Hematopoietic multipotent progenitor cell treated with erythropoietin and hydrocortisone succinate and interleukin-3 and kit ligand, for 17 days (in vitro differentiated cells): Measurements from ENCODE around the gene ZDHHC20.
A peak's percentile ranks its signal among the peaks of the same experiment; 100 is the strongest.

Experiments
- DNase-seq: peaks from one replicate; pipeline ENCODE4 v3.0.0-alpha.2; 2015; ENCODE audit warnings: low spot score

Gene ZDHHC20, protein sequence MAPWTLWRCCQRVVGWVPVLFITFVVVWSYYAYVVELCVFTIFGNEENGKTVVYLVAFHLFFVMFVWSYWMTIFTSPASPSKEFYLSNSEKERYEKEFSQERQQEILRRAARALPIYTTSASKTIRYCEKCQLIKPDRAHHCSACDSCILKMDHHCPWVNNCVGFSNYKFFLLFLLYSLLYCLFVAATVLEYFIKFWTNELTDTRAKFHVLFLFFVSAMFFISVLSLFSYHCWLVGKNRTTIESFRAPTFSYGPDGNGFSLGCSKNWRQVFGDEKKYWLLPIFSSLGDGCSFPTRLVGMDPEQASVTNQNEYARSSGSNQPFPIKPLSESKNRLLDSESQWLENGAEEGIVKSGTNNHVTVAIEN

DNA sequence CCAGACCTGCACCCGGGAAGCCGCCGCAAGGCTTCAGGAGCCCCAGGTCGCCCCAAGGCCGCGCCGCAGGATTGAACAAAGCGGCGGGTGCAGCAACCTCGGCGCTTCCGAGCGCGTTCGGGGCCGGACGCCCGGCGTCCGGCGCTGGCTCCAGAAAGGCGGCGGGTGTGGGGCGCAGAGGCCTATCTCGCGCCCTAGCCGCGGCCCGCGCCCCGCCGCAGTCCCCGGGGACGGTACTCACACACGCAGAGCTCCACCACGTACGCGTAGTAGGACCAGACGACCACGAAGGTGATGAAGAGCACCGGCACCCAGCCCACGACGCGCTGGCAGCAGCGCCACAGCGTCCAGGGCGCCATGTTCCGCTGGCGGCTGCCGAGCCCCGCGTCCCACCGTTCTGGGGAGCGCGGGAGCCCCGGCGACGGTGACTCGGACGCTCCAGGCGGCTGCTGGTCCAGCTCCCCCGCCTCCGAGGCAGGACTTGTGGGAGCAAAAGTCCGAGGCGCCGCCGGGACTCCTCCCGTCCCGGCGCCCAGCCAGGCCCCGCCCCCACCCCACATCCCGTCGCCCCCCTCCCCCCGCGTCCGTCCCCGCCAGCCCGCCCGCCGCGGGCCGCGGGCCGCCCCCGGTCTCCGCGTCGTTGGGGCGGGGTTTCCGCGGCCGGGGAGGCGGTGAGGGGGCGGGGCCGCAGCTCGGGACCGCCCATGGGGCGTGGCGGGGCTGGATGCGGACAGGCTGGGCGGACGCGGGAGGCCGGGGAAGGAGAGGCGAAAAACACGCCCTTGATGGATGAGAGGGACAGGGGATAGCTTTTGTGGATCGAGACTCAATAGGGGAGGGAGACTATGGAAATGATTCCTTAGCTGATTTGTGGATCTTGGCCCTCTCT is at the start of gene ZDHHC20:
Gene ZDHHC20, minus strand, starts transcription at position 491 of the 889 bp plus-strand sequence. Its CDS starts 132 bp downstream, at position 359.
- DNase-seq = peak; percentile 91

DNA sequence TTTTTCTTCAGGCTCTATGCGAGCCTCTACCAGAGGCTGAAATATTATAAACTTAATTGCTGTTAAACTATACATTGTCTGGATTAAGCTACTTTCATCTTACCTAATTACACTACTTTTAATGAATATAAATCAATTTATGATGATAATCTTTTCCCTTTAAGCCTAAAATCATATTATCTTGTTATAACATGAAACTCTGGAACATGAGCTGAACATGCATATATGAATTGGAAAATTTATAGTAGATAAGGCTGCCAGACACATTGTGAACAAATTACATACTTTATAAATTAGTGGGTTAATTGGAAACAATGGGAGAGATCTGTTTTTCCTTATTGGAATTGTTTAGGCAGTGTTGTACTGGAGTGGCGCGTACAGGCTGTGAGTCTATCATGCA is 45.3 kb upstream of the ZDHHC20 start:
- no peak for DNase-seq

DNA sequence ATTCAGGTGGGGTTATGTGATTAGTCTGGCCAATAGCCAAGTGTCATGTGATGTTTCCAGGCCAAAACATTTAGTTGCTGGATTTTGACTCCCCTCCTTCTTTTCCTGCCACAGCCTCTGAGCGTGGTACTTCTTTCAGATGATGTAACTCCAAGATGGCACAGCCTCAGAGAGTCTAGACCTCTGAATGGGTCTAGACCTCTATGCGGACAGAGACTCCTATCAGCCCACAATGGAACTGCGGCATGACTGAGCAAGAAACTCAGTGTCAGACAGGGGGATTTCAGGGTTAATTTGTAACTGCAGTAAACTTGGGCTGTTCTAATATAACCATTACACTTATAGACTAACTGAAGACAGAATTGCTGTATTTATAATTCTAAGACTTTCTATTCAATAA is 42.6 kb upstream of the ZDHHC20 start:
- DNase-seq = no peak

DNA sequence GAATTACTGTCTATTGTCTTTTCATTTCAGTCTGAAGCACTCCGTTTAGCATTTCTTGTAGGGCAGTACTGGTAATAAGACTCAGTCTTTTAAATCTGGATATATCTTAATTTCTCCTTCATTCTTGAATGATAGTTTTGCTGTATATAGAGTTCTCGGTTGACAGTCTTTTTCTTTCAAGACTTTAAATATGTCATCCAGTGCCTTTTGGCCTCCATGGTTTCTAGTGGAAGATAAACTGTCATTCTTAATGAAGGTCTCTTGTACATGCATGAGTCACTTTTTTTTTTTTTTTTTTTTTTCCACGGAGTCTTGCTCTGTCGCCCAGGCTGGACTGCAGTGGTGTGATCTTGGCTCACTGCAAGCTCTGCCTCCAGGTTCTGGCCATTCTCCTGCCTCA is 27.2 kb upstream of the ZDHHC20 start:
- no peak for DNase-seq

DNA sequence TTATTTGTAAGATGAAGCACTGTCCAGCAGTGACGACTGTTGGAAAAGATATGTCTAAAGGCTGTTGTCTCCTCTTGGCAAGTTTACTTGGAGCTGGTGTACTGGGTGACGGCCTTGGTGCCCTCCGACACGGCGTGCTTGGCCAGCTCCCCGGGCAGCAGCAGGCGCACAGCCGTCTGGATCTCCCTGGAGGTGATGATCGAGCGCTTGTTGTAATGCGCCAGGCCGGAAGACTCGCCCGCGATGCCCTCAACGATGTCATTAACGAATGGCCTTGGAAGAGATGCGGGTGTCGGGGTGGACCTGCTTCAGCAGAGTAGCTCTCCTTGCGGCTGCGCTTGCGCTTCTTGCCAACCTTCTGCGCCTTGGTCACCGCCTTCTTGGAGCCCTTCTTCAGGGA is 24.6 kb upstream of the ZDHHC20 start:
- no peak for DNase-seq

DNA sequence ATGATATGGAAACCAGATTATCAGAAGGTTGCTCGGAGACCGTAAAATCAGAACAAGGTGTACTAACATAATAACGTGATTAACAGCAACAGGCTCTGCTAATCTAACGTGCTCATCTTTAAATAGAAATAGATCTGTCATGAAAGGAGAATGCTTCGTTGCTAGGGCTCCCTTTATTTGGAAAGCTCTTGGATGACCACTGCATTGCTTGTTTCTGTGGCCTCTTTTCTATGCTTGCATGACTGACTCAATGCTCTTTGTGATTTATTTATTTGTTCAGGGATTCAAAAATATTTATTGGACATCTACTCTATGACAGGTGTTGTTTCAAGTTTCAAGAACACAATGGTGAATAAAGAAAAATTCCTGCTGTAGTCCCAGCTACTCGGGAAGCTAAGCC is 22.3 kb upstream of the ZDHHC20 start:
- no peak for DNase-seq

DNA sequence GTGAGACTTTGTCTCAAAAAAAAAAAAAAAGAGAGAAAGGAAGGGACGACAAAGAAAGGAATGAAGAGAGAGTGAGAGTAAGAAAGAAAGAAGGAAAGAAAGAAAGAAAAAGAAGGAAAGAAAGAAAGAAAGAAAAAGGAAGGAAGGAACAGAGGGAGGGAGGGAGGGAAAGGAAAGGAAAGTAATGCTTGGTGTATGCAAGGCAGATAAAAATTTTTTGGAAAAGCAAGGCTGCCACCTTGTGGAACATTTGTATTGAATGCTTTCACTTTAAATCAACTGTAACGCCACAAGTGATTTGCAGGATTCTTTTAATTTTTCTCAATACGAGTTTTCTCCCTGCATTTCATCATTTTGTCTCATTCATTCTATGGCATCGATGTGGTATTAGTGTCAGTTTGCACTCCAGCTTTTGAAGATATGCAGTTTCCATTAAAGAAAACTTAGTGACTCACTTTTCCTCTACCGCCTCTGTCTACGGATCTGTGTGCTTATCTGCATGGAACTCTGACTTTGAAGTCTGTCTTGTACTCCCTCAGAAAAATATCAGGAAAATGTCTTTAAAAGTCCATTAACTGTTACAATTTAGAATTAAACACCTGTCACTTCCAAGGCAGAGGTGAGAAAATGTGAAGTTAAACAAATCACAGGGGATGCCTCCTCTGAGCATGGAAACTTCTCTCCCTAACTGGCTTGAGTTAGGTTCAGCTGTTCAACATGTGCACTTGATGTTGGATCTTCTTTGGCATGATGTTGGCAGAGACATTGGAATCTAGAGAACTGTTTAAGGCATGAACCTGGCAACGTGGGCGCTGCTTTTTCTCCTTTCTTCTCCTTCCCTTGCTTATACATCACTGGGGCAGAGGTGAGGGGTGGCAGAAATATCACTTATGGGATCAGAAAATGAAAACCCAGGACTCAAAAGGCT is 20.0 kb upstream of the ZDHHC20 start:
- peak; percentile 88 for DNase-seq

DNA sequence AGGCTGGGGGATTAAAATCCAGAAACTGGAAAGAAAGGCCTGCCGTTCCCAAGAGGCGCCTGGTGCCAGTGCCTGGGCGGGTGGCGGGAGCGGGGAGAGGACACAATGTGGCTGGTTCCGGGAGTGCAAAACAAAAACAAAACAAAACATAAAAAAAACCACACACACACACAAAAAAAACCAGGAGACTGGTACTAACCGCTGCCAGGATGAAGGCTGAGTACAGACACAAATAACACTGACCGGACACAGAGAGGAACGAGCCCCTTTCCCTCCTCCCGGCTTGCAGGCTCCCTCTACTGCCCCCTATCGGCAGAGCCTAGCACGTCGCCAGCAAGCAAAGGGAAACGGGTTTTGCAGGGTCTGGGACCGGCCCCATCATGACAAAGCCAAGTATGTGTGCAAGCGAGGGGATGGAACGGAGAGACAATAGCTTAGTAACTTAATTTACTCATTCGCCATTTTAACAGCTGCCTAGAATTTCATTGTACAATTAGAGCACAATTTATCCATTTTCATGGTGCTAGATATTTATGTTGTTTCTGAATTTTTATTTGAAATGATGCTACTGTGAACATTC is 17.9 kb upstream of the ZDHHC20 start:
- peak; percentile 86 for DNase-seq

DNA sequence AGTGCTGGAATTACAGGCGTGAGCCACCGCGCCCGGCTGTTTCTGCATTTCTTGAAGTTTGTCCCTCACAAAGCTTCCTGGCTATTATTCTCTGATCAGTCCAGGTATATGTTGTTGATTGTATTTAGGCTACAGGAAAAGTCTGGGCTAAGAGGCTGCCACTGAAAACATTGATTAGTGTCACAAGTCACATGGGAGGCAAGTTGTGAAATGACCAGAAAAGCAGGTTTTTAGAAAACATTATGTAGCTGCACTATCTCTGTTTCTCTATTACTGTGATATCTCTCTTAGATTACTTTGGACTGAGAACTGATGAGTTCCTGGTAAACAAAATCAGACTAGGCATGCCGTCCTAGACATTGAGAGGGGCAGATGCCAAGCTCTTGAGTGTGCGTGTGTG is 16.0 kb upstream of the ZDHHC20 start:
- no peak for DNase-seq

DNA sequence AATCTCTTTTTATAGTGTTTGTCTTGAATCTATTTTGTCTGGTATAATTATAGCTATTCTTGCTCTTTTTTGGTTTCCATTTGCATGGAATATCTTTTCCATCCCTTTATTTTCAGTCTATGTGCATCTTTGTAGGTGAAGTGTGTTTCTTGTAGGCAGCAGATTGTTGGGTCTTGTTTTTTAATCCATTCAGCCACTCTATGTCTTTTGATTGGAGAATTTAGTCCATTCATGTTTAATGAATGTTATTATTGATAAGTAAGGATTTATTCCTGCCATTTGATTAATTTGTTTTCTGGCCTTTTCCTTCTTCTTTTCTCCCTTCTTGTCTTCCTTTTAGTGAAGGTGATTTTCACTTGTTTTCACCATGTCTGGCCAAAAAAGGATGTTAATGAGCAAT is 11.7 kb upstream of the ZDHHC20 start:
- no peak for DNase-seq

DNA sequence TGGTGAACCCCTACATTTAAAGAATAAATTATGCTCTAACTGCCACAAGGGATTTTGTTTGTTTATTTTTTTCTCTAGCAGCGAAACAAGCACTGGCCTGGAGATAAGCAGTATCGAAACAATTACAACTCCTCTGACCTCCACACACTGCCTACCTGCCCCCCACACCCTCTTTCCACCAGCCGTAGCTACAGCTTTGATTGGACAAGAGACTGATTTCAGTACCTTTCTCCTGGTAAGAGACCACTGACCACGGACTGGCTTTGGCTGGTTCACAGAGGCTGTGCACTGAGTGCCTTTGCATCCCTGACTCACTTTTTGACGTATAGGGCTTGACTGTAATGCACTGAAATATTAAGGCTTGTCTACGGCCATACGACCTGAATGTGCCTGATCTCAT is 7.4 kb upstream of the ZDHHC20 start:
- no peak for DNase-seq

DNA sequence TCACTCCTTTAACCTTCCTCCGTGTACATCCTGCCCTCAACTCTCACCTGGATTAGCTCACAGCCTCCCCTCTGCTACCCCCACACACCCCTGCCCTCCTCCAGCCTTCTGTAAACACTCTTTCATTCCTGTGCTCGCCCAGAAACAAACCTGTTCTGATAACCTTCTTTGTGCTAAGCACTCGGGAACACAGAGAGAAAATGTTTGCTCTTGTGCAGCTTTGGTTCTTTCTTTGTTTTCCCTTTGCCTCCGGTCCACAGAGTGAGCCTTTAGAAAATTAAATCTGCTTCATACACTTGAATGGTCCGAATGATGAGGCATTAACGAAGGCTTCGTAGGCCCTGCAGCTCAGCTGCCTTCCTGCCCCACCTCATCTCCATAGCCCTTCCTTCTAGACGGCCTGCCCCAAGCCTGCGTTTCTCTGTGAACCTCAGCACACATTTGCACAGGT is 6.6 kb upstream of the ZDHHC20 start:
- DNase-seq = no peak

DNA sequence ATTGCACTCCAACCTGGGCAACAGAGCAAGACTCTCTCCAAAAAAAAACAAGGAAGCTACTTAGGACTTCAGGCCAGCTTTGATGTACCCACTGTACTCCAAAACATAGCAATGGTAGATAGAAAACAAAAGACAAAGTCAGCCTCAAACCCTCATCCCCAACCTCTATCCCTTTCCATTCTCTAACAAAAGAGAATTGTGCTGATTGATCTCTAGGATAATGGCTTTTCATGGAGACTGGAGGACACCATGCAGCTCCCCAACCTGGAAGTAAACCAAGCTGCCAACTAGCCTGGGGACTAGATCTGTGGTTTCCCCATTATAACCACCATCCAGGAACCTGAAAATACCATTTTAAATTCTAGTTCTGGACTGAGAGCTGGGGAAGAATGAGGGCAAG is 4.3 kb upstream of the ZDHHC20 start:
- no peak for DNase-seq

DNA sequence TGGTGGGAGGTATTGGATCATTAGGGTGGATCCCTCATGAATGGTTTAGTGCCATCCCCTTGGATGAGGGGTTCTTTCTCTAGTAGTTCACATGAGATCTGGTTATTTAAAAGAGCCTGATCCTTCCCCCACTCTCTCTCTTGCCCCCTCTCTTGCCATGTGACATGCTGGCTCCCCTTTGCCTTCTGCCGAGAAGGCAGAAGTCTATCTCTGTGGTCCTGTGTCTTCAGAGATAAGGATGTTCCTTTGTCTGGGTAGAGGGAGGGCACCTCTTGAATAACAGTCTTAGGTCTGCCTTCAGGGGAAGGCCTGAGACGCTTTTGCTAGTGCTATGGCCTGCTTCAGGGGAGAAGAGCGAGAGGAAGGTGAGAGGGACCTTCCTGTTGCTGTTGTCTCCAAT is 2.0 kb upstream of the ZDHHC20 start:
- no peak for DNase-seq

DNA sequence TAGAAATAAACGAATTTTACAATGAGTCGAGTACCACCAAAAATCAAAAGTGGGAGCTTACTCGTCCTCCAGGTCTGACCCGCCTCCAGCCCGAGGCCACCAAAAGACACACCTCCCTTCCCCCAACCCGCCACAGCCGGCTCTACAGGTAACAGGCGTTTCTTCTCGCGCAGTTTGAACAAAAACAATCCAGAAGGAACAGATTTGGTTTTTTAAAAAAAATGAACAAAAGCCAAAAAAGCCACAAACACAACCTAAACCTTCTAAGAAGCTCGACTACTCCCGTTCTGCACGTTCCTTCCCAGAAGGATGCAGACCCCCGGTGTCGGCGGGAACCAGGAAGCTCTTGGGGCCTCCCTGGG is 671 bp downstream of the ZDHHC20 start:
- DNase-seq = peak; percentile 33

DNA sequence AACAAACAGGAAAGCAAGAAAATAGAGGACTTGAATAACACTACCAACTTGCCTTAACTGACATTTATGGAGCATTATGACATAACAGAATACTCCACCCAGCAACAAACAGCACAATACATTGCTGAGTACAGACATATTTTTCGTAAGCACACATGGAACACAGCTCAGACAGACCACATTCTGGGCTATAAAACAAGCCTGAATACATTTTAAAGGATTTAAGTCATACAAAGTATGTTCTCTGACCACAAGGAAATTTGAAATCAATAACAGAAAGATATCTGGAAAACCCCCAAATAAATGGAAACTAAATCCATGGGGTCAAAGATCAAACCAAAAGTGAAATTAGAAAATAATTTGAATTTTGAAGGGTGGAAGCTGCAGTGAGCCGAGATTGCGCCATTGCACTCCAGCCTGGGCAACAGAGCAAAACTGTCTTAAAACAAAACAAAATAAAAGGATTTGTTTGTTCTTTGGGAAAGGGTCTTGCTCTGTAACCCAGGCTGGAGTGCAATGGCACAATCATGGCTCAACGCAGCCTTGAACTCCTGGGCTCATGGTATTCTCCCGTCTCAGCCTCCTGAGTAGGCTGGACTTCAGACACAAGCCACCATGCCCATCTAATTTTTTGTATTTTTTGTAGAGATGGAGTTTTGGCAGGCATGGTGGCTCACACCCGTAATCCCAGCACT is 5.6 kb downstream of the ZDHHC20 start:
- no peak for DNase-seq

DNA sequence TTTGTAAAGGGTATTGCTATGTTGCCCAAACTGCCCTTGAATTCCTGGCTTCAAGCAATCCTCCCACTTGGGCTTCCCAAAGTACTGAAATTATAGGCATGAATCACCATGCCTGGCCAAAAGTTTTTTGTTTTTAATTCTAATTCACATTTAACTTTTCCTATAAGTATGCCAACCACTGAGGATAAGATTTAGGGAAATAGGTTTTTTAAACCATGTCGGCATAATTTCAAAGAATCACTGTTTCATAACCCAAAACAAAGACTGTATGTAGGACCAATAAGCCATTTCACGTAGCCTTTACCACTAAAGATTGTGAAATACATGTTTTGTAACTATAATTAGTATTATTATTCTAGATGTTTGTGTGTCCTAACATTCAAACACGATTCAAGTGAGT is 8.2 kb downstream of the ZDHHC20 start:
- DNase-seq = no peak

DNA sequence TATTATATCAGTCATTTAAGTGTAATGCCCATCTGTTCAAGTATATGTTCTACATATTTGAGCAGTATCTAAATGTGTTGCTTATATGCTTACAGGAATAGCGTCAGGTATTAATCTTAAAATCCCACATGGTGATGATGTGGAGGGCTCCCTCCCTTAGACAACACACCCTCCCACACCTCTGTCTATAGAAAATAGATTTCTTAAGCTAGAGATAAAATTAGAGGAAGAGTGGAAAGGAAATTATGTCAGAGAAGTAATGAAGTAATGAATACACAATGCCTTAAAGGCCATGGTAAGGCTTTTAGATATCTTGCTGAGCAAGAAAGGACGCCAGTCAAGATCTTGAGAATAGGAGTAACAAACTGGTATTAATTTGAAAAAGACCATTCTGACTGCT is 12.4 kb downstream of the ZDHHC20 start:
- no peak for DNase-seq

DNA sequence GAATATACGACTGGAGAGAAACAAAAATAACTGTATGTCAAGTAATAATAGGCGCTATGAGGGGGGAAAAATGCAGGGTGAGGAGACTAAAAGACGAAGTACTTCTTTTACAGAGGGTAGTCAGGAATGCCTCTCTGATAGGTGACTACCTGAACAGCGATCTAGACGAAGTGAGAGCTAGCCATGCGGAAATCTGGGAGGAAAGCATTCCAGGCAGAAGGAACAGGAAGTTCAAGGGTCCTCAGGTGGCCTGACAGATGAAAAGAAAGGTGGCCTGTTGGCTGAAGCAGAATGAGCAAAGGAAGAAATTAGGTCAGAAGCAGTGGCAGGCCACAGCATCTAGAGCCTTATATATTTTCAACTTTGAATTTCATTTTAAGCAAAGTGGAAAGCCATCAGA is 13.3 kb downstream of the ZDHHC20 start:
- DNase-seq = no peak

DNA sequence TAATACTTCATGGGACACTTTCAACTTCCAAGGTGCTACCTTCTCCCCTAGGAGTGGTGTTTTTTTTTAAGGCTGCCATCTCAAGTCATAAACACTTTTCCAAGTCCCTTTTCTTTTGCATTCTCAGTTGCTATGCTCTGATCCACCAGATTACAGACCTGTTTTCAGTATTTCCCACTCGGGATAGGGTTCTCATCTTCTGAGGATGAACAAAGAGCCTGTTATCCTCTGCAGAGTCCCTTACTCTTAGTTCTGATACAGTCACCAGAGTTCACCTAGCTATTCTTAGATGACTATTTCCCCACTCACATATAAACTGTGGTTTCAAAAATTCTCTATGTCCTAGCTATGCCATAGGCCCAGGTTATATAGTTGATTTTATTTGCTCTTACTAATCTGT is 15.9 kb downstream of the ZDHHC20 start:
- no peak for DNase-seq

DNA sequence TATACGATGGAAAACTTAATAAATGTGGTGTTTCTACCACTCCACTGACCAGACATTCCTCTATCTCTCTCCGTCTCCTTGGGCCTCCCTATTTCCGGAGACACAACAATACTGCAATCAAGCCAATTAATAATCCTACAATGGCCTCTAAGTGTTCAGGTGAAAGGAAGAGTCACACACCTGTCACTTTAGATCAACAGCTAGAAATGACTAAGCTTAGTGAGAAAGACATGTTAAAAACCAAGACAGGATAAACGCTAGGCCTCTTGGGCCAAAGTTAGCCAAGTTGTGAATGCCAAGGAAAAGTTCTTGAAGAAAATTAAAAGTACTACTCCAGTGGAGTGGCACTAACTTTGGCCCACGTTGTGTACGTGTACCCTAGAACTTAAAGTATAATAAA is 22.5 kb downstream of the ZDHHC20 start:
- no peak for DNase-seq
